ENCODE results near the gene KANSL1.
A peak's percentile ranks its signal among the peaks of the same experiment; 100 is the strongest.
"Not testable (repeated sequence)": the region's sequence is repeated elsewhere in the genome, so short reads cannot be mapped to it uniquely, and the experiment has no call there.

The KANSL1 gene

GRCh38 chr17:46181940-46182339, 11.3 kb downstream of the KANSL1 start:
- peaks cover 53% of the 10 kb centered on the region for H3K4me1 ChIP-seq

DNA sequence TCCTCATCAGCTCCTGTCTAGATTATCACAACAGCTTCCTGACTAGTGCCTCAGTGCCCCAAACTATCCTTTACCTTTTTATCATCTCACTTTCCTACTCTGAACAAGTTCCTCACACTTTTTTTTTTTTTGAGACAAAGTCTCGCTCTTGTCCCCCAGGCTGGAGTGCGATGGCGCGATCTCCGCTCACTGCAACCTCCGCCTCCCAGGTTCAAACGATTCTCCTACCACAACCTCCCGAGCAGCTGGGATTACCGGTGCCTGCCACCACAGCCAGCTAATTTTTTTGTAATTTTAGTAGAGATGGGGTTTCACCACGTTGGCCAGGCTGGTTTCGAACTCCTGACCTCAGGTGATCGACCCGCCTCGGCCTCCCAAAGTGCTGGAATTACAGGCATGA, 11.9 kb downstream of the KANSL1 start:
- not testable (repeated sequence) for H3K9me3 ChIP-seq, H3K9ac ChIP-seq, H3K27ac ChIP-seq, H3K4me2 ChIP-seq, H3K4me3 ChIP-seq, H3K27me3 ChIP-seq
- Histone ChIP-seq H4K20me1 (peaks cover 100% of the 10 kb centered on the region), H3K36me3 (peaks cover 20% of the 10 kb centered on the region; the same call in 1 of the 2 replicates), H3K4me1 (peaks cover 57% of the 10 kb centered on the region)

More at GRCh38 chr17:46181940-46182339, 11.3 kb downstream of the KANSL1 start:
- H3K9ac ChIP-seq: no peak overlapping the region
- H4K20me1 ChIP-seq: peaks cover 100% of the 10 kb centered on the region
- no peak for TF ChIP-seq Cebpa-rat (IDR thresholded peaks at IDR 0.05)
- no peaks in the 10 kb centered on the region for H3K9me3 ChIP-seq
- H3K4me3 ChIP-seq: no peak overlapping the region
- H3K27me3 ChIP-seq: no peaks in the 10 kb centered on the region
- H3K27ac ChIP-seq: no peak overlapping the region
- peaks cover 20% of the 10 kb centered on the region; the same call in 1 of the 2 replicates for H3K36me3 ChIP-seq
- H3K4me2 ChIP-seq: 0 out of 2 replicates have a peak overlapping the region, but pooled peaks have one; percentile 4

GRCh38 chr17:46180892-46181274, 12.3 kb downstream of the KANSL1 start:
- Histone ChIP-seq H4K20me1 (peaks cover 100% of the 10 kb centered on the region), H3K4me1 (peaks cover 59% of the 10 kb centered on the region), H3K4me3 (no peak overlapping the region), H3K36me3 (peaks cover 20% of the 10 kb centered on the region; the same call in 1 of the 2 replicates), H3K4me2 (no peak overlapping the region), H3K27ac (no peak overlapping the region), H3K27me3 (no peaks in the 10 kb centered on the region), H3K9me3 (no peaks in the 10 kb centered on the region), H3K9ac (no peak overlapping the region)
- TF ChIP-seq Cebpa-rat (IDR thresholded peaks at IDR 0.05): no peak

- H3K9me3 ChIP-seq, H3K27ac ChIP-seq, H3K27me3 ChIP-seq, H3K9ac ChIP-seq, H3K4me3 ChIP-seq: not testable (repeated sequence)
- Histone ChIP-seq H3K36me3 (peaks cover 20% of the 10 kb centered on the region; the same call in 1 of the 2 replicates), H3K4me2 (0 out of 2 replicates have a peak overlapping the region, but pooled peaks have one; percentile 10), H3K4me1 (peaks cover 59% of the 10 kb centered on the region), H4K20me1 (peaks cover 100% of the 10 kb centered on the region)
Measured at GRCh38 chr17:46180185-46180891, 12.9 kb downstream of the KANSL1 start.

- H3K4me3 ChIP-seq: no peak overlapping the region
- H4K20me1 ChIP-seq: peaks cover 100% of the 10 kb centered on the region
- H3K9ac ChIP-seq: no peak overlapping the region
- H3K4me2 ChIP-seq: 0 out of 2 replicates have a peak overlapping the region, but pooled peaks have one; percentile 10
- no peak overlapping the region for H3K27ac ChIP-seq
- no peak for TF ChIP-seq Cebpa-rat (IDR thresholded peaks at IDR 0.05)
- no peaks in the 10 kb centered on the region for H3K27me3 ChIP-seq
- H3K9me3 ChIP-seq: no peaks in the 10 kb centered on the region
- H3K36me3 ChIP-seq: peaks cover 20% of the 10 kb centered on the region; the same call in 1 of the 2 replicates
- peaks cover 50% of the 10 kb centered on the region for H3K4me1 ChIP-seq
Measured at GRCh38 chr17:46179375-46179999, 13.7 kb downstream of the KANSL1 start.

DNA sequence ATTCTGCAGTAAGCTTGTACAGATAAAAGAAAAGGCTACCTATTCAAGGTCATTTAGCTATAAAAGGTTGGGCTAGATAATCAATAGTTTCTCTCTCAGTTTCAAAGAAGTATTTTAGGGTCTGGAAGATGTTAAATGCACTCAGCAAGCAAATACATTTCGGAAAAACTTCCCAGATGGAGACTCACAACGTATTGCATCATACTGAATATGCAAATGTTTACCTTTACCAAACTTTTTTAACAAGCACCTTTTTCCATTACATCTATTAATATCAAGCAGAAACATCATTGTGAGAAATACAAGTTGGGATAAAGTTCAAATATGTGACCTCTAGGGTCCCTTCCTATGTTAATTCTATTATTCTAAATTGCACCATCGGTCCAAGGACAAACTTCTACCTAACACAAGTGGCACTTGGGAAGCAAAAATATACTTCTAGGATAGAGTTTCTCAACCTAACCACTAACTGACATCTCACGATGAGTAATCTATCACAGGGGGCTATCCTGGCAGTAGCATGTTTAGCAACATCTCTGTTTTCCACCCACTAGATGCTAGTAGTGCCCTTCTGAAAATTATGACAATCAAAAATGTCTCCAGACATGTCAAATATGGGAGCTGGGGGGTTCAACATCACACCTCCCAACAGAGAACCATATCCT, 14.5 kb downstream of the KANSL1 start:
- no peaks in the 10 kb centered on the region for H3K27me3 ChIP-seq
- peaks cover 100% of the 10 kb centered on the region for H4K20me1 ChIP-seq
- no peak for TF ChIP-seq Cebpa-rat (IDR thresholded peaks at IDR 0.05)
- H3K4me3 ChIP-seq: no peak overlapping the region
- peaks cover 18% of the 10 kb centered on the region; the same call in 1 of the 2 replicates for H3K36me3 ChIP-seq
- H3K4me1 ChIP-seq: peaks cover 45% of the 10 kb centered on the region
- H3K9me3 ChIP-seq: no peaks in the 10 kb centered on the region
- H3K4me2 ChIP-seq: no peak overlapping the region
- no peak overlapping the region for H3K9ac ChIP-seq
- H3K27ac ChIP-seq: no peak overlapping the region

DNA sequence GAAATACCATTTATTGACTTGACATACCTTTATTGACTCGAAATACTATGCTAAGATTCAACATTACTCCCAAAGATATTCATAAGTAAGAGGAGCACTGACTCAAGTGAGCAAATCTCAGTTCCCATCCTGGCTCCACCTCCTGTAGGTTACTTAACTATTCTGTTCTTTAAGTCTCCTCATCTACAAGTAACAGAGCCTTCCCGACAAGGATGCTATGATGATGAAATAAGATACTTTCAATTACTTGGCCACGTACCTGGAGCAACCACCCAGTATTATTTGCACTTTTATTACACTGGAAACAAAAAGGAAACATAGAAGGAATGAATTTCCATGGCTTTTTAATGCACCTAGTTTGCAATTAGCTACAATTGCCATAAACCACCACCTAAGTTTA, 16.3 kb downstream of the KANSL1 start:
- Histone ChIP-seq H3K27me3 (no peaks in the 10 kb centered on the region), H3K9ac (no peak overlapping the region), H3K36me3 (peaks cover 24% of the 10 kb centered on the region), H3K4me2 (no peak overlapping the region), H4K20me1 (peaks cover 100% of the 10 kb centered on the region), H3K4me1 (peaks cover 29% of the 10 kb centered on the region), H3K4me3 (no peak overlapping the region), H3K27ac (no peak overlapping the region), H3K9me3 (no peaks in the 10 kb centered on the region)
- TF ChIP-seq Cebpa-rat (IDR thresholded peaks at IDR 0.05): no peak

DNA sequence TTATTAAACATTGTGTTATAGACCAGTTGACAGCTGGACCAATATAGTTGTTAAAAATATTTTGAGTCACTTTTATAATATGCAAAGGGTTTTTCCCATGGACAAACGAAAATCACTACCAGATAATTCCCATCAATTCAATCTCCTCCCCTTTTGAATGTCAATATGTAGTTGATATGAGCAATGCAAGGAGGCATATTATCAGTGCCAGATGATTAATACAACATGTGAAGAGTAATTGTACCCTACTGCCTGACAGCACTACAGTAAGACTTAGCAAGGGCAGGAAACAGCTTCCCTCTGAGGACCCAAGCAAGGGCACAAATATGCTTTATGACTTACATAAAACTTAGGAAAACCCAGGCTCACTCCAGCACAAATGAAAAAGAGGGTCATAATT, 17.3 kb downstream of the KANSL1 start:
- Histone ChIP-seq H3K27me3 (no peaks in the 10 kb centered on the region), H3K9me3 (no peaks in the 10 kb centered on the region), H3K36me3 (peaks cover 35% of the 10 kb centered on the region), H3K4me2 (no peak overlapping the region), H3K4me3 (no peak overlapping the region), H3K4me1 (peaks cover 22% of the 10 kb centered on the region), H3K9ac (no peak overlapping the region), H4K20me1 (peaks cover 100% of the 10 kb centered on the region), H3K27ac (no peak overlapping the region)
- no peak for TF ChIP-seq Cebpa-rat (IDR thresholded peaks at IDR 0.05)

DNA sequence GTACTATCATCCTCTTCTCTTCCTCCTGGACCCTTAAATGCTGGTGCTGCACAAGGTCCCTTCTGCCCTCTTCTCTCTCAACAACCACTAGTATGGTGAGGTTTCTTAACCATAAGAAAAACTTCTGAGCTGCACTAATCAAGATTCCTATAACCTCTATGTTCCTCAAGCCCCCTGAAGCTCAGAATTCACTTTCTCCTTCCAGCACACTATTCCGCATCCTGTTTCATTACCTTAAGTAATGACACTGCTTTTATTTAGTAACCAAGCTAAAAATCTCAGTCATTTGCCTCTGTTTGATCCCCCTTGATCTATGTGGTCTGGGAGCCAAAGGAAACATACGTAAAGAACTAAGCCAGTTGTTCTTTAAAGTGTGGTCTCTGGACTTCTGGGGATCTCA, 20.1 kb downstream of the KANSL1 start:
- H3K27ac ChIP-seq: no peak overlapping the region
- no peaks in the 10 kb centered on the region for H3K9me3 ChIP-seq
- peaks cover 48% of the 10 kb centered on the region for H3K36me3 ChIP-seq
- H3K27me3 ChIP-seq: no peaks in the 10 kb centered on the region
- no peak overlapping the region for H3K4me2 ChIP-seq
- H3K4me1 ChIP-seq: peaks cover 6% of the 10 kb centered on the region; the same call in 1 of the 2 replicates
- no peak for TF ChIP-seq Cebpa-rat (IDR thresholded peaks at IDR 0.05)
- H4K20me1 ChIP-seq: peaks cover 100% of the 10 kb centered on the region
- H3K9ac ChIP-seq: no peak overlapping the region
- H3K4me3 ChIP-seq: no peak overlapping the region

DNA sequence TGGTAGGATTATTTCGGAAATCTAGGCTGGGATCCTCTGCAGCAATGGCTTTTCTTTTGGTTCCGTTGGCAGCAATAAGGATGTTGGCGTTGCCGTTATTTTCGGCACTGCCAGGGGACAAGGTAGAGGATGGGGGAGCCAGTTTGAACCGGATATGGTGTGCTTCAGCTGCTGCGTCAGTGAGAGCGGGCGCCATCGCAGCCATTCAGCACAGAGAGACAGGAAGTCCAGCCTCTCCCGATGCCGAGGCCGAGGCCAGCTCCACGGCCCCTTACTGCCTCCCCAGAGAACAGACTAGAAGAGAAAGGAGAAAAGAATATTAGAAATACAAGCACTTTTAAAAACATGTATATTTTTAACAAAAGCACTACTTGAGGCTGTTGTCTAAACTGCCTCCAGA, 21.3 kb downstream of the KANSL1 start:
- Histone ChIP-seq H3K9me3 (no peaks in the 10 kb centered on the region), H3K27me3 (no peaks in the 10 kb centered on the region), H4K20me1 (peaks cover 100% of the 10 kb centered on the region), H3K4me3 (no peak overlapping the region), H3K36me3 (peaks cover 55% of the 10 kb centered on the region), H3K27ac (no peak overlapping the region), H3K4me2 (no peak overlapping the region), H3K4me1 (peaks cover 6% of the 10 kb centered on the region; the same call in 1 of the 2 replicates), H3K9ac (no peak overlapping the region)
- TF ChIP-seq Cebpa-rat (IDR thresholded peaks at IDR 0.05): no peak

Measured in BLaER1 (cell line).